Stimulated activated CD4-positive, alpha-beta T cell treated with anti-CD3 and anti-CD28 coated beads, Interleukin-4, amount 100 ng/mL, for 4 hours (primary cell): Measurements from ENCODE around the gene UNG.
A peak's percentile ranks its signal among the peaks of the same experiment; 100 is the strongest.
"Not testable (repeated sequence)": the region's sequence is repeated elsewhere in the genome, so short reads cannot be mapped to it uniquely, and the experiment has no call there.

ENCODE experiments used
- DNase-seq, 2 experiments: peaks; one replicate each; pipeline ENCODE4 v3.0.0-alpha.2; 2020

Gene UNG

DNA sequence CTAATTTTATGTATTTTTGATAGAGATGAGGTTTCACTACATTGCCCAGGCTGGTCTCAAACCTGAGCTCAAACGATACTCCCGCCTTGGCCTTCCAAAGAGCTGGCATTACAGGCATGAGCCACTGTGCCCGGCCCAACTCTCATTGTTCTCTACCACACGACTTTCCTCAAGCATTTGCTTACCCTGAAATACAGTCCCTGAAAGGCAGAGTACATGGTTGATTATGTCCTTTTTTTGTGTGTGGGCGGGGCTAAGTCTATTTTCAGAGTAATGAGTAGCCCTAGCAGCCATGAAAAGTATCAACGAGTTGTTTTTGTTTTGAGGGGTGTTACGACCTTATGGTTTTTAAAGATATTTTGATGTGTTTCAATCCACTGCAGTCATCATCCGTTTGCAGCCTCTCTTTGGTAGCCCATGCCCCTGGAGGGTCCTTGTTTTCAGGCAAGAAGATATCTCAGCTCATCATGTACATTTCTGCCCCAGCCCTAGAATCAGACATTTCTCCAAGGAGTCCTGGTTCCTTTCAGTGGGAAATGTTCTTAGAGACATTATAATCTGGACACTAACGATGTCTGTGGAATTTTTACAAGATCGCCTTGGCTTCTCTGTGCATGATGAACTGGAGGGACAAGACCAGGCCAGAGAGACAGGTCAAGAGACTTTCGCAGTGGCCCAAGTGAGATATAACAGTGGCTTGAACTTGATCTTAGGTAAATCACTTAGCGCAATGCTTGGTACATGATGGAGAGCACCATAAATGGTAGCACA is 27.7 kb downstream of the UNG start:
- no peak for DNase-seq

DNA sequence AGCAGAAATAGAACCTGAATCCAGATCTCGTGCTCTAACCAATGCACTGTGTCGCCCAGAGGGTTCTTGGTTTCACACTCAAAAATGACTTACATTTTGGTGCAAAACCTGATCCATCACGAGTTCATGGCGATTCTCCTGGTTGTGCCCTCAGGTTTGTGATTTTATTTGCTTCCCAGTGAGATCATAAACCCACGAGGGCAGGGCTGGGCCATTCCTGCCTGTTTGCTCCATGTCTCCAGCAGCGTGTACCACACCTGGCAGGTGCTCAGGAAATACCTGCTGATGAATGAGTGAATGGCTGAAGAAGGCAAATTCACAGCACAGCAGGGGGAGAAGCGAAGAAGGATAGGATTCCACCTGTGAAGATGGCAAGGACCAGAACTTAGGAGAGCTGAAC is 28.4 kb downstream of the UNG start:
- DNase-seq = no peak

DNA sequence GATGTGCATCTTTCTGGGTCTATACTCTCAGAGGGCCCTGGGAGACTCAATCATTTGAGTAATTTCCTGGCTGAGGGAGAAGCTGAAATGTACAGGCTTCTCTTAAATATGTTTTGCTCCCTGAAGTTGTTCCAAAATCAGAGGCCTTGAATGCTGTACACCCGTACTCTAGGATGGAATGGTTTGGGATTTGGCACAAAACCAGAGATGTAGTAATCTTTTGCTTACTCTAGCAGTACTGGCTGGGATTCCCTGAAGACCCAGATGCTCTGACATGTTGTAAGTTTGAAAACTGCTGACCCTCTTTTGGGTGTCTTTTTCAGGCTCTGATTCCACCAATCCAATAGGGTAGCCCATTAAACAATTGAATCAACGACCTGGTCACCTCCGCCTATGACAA is 29.4 kb downstream of the UNG start:
- no peak for DNase-seq

DNA sequence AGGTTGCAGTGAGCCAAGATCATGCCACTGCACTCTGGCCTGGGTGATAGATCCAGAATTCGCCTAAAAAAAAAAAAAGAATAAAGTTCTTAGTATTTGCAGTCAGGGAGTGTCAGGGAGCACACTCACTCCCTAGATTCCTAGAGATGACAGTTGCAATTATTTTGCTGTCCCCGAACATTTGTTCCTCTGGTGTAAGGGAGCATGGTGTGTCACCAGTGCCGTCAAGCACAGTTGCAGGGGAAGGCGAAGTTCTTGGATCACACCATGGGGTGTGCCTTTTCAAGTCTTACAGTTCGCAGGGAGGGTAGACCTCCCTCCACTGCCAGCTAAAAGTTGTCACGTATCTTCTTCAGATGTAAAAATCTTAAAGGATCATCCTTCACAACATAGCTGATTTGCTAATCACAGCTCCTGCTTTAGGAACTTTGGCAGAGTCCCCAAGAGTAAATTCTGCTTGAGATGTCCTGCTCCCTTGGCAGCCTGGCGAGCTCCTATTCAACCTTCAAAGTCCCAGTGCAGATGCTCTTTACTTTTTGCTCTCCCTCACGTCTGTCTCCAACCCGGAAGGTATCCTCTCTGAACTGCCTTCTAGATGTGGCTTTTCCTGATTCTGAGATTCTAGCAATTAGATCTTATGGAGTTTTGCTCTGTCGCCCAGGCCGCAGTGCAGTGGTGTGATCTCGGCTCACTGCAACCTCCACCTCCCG is 30.3 kb downstream of the UNG start:
- DNase-seq = no peak

DNA sequence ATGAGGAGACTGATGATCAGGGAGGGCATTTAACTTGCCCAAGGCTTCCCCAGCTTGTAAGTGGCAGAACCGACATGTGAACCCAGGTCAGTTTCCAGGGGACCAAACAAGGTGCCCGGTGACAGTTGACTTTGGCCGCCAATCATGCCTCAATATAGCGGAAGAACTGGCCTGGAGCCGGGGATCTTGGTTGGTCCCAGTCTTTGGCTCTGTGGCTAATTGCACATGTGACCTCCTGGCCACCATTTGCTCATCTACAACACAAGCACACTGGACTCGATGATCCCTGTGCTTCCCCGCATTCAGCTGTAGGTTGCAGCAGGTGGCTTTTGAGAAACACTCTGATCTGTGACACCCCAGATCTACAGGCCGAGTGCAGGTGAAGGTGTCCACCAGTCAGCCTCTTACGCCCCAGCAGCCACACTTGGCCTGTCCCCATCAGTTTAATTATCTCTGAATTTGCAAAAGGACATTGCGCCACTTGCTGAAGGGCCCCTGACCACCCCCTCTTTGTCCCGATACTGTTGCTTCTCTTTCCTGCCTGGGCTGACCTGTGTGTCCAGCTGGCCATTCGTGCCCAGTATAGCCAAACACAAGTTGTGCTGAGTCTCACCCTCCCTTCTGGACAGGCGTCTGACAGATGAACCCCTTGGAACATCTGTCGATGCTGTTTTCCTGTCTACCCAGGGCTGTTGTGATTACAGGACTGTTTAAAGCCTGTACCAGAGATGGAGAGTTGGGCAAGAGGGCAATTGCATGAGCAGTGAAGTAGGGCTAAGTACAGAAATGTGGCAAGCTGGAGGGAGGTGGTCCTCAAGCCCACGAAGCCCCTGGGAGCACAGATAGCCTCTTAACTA is 33.1 kb downstream of the UNG start:
- no peak for DNase-seq

DNA sequence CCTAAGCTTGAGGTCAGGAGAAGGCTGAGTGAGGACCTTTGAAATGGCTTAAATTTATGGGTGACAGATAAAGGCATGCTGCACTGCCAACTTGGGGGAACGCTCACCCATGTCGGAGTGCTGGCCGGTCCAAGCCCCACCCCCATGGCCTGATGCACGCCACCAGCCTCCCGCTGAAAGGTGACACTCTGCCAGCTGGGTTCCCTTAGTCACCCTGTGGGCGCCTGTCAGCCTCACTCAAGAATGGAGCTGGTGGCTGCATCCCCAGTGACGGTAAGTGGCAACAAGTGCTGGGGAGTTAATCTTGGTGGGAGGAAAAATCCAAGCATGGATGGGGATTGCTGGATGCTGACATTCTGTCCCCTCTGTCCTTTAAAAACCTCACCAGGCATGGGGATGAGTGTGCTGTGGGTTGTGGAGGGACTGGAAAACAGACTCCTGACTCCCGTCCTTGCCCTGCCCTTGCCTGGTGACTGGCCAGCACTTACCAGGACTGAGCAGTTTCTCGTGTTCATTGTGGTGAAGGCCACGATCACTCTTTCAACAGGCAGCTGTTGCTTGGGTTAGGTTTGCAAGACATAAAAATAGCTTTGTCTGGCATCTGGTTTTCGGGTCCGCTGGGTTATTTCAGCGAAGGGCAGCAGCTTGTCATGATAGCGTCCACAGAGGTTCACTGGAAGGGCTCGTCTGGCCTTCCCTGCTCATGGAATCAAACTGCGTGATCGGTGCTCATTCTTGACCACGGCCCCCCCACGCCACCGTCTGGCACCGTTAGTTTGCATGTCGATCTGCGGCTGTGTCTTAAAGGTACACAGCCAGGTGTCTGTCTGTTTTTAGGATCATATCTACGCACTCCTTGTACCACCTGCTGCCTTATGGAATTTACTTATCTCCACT is 34.0 kb downstream of the UNG start:
- DNase-seq = no peak

DNA sequence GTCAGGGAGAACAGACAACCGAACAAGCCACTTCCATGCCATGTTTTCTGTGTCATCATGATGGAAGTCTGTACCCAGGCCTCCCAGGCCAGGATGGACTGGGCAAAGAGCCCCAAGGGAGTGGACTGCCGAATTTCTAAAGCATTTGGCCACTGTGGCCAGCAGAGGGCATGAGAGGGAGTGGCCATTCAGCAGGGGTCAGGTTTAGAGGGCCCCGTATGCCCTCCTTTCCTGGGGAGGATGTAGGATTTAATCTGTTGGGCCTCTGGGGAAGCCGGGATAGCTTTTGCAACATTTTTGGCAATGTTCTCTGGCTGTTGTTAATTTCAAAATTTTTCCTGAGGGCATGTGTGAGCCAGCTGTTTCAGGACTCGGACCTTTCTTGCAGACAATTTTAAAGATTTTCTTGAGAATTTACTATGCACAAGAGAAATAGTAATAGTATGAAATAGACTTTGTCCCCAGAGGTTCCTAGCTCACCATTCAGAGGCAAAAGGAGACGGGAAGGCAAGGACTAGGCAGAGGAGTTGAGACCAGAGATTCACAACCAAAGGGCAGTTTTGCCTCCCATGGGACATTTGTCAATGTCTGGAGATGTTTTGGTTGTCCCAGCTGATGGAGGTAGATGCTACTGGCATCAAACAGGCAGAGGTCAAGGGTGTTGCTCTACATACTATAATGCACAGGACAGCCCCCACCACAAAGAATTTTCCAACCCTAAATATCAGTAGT is 37.0 kb downstream of the UNG start:
- no peak for DNase-seq

DNA sequence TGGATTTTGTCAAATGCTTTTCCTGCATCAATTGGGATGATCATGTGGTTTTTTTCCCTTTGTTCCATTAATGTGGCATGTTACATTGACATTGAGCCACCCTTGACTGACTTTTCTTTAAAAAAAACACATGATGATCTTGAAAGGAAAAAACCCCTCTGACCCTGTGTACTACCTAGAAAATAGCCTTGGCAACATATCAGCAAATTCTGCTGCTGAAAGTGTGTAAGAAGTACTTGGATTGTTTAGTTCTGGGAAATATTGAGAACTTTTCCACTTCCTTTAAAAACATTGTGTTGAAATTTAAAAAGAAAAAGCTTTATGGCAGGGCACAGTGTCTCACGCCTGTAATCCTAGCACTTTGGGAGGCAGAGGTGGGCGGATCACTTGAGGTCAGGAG is 39.7 kb downstream of the UNG start:
- no peak for DNase-seq

DNA sequence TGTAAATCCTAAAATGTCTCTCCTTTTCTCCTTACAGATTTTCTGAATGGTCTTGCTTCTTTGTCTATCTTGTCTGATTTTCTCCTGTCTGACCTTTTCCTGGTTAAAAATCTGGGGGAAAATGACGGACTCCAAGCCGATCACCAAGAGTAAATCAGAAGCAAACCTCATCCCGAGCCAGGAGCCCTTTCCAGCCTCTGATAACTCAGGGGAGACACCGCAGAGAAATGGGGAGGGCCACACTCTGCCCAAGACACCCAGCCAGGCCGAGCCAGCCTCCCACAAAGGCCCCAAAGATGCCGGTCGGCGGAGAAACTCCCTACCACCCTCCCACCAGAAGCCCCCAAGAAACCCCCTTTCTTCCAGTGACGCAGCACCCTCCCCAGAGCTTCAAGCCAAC is 42.0 kb downstream of the UNG start:
- DNase-seq = no peak

DNA sequence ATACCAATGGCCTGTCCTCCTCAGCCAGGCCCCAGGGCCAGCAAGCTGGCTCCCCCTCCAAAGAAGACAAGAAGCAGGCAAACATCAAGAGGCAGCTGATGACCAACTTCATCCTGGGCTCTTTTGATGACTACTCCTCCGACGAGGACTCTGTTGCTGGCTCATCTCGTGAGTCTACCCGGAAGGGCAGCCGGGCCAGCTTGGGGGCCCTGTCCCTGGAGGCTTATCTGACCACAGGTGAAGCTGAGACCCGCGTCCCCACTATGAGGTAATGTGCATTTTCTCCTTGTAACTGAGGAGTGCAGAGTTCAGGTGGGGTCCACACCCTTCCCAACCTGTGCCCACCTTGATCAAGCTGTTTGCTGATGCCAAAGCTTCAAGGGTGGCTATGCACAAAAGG is 42.4 kb downstream of the UNG start:
- no peak for DNase-seq

DNA sequence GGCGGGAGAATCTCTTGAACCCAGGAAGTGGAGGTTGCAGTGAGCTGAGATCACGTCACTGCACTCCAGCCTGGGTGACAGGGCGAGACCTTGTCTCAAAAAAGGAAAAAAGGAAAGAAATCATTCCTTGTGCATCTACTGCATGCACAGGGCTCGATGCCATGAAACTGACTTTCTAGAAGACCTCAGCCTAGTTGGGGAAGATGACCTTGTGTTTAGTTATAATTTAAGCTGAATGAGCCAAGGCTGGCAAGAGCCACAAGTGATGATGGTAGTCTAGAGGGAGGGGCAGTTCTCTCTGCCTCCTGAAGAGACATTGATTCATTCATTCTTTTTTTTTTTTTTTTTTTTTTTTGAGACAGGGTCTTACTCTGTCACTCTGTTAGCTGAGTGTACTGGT is 43.2 kb downstream of the UNG start:
- no peak for DNase-seq

DNA sequence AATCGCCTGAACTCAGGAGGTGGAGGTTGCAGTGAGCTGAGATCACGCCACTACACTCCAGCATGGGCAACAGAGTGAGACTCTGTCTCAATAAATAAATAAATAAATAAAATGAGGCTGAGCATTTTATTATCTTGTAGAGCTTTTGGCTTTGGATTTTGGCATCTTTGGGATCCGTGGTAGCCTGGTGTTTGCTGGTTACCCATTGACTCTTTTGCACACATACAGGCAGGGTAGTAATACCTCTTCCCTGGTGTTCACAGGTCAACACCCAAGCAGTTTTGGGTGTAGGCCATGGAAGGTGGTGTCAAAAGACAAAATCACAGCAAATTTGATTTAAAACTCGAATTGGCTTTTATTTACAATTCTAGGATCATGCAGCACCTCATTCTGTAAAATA is 46.8 kb downstream of the UNG start:
- DNase-seq = no peak

DNA sequence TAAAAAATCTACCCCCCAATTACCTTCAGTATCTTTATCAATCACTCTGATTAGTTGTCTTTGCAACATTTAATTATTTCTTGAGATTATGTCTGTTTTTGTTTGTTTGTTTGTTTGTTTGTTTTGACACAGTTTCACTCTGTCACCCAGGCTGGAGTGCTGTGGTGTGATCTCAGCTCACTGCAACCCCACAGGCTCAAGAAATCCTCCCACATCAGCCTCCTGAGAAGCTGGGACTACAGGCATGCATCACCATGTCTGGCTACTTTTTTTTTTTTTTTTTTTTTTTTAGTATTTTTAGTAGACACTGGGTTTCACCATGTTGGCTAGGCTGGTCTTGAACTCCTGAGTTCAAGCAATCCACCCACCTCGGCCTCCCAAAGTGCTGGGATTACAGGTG is 49.7 kb downstream of the UNG start:
- not testable (repeated sequence) for DNase-seq

DNA sequence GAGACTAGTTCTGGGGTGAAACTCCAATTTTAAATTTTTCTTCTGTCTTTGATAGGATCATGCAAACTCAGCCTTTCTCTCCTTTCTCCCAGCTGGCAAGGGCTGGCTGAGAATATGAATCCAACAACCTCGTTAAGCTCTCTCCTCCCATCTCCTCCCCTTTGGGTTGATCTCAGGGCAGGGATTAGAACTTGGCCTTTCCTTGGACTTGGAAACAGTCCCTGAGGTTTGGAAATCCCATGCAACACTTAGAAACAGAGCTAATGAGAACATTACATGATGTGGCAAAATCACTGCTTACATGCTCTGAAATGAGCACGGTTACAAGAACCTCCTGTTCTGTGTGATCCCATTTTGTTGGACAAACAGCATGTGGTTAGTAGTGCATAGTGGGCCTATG is 50.6 kb downstream of the UNG start:
- DNase-seq = no peak

DNA sequence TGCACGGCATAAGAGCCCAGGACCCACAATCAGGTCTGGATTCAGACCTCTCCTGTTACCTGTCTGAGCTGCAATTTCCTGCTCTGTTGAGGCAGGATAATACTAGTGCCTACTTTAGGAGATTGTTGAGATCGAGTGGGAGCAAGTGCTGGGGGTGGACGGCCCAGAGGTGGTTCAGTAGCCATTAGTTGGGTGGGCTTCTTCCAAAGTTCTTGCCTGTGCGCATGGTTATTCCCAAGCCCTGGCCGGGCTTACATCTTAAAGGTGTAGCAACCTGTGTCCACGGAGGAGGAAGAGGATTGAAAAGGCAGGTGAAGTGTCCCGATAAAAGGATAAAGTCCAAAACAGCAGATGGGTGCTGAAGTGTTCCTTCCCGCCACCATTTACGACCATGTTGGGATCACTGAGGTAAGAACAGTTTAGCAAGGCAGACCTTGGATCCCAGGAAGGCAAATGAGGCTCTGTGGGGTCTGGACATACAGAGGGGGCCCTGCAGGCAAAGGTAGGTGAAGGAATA is 52.8 kb downstream of the UNG start:
- DNase-seq = no peak

DNA sequence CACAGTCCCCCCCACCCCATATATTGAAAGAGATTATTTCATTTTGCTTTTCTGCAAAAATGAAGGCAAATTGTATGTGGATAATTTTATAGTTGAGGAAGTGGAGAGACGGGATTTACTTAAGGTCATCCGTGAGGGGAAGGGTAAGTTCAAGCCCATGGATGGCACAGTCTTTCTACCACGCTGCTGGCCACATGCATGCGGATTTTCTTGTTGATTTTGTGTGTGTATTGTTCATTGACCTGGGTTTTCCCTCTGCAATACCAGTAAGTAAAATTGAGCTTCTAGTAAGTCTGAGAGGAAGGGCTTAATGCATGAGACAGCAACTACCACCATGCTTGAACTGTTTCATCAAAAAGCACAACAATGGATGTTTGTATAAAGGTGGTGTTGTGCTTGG is 54.1 kb downstream of the UNG start:
- no peak for DNase-seq

DNA sequence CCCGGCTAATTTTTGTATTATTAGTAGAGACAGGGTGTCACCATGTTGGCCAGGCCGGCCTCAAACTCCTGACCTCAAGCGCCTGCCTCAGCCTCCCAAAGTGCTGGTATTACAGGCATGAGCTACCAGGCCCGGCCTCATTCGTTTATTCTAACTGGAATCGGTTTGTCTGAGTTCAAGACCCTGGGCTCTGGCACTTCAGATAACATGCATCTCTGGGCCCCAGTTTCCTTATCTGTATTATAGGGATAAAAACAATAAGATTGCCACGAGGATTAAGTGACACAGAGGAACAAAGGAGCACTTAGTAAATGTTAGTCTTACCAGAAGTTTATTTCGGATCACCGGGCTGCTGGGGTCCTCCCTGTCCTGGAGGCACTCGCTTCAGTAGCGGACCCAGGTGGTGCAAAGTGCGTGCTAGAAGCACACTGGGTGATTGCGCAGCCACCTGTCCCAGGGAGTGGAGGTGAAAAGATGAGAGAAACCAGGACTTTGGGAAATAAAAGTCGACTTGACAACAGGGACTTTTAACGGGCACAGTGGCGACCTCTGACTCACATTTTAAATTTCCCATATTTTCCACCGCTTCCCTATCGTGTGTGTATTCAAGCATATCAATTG is 56.5 kb downstream of the UNG start:
- DNase-seq = no peak

DNA sequence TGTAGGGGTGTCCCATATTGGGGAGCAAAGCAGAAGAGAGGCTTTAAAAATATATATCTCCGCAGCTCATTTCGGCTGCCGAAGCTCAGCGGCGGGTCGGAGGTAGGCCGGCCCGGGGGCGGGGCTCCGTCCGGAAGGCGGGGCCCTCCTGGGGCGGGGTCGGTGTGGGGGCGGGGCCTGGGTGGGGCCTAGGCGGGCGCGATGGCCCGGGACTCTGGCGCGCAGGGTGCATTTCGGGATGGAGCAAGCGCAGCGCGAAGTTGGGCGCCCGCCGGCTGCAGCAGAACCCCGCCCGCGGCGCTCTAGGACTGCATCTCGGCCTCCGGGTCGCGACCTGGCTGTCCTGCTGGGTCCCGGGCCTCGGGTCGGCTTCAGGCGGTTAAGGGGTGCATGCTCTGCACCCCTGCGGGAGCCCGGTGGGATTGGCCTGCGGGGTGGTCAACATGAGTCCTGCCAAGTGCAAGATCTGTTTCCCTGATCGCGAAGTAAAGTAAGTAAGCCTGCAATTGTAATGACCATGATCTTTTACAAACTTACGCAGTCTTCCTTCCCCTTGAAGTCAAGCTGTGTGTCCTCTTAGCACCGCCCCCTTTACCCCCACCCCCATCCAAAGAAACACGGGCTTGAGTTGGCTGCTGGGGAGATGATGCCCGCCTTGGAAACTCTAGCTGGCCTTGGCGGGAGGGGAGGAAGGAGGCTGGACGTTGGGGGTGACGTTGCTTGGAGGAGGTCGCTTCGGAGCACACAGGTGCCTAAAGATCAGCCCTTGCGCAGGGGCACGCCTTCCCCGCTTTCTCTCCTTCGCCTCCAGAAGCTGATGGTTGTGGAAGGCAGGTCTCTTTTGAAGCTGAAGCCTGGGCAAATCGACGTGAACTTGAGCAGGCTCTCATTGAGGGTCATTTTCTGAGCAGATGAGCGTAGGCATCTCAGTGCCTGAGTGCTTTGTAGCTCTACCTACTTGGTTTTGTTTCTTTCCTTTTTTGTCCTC is 57.3 kb downstream of the UNG start:
- peak; percentile 71 to 81 for DNase-seq

DNA sequence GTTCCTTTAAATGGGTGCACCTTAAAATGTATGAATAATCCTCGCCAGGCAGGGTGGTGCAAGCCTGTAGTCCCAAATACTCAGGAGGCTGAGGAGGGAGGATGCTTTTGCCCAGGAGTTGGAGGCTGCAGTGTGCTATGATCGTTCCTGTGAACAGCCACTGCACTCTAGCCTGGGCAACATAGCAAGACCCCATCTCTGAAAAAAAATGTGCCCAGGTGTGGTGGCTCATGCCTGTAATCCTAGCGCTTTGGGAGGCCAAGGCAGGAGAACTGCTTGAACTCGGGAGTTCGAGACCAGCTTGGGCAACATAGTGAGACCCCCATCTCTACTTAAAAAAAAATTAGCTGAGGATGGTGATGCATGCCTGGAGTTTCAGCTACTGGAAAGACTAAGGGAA is 58.6 kb downstream of the UNG start:
- no peak for DNase-seq

DNA sequence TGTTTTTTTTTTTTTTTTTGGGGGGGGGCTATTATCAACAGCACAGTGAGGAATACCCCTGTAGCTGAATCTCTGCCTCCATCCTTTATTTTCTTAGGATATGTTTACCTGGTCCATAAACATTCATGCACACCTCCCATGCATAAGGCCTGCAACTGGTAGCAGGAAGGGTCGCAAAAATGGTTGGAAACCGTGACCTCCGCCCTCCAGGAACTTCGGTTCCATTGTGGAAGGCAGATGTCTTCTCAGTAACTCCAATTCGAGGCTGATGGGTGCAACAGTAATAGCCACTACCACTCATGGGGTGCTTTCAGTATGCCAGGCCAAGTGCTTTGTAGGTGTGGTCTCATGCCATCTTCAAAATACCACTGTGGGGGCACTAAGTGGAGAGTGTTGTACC is 59.2 kb downstream of the UNG start:
- no peak for DNase-seq
